Measurements from ENCODE around the gene ZNF215.

Gene ZNF215

GRCh38 chr11:6927030-6927617, 898 bp downstream of the ZNF215 start:
- peak overlapping the region; percentile 80 for H3K4me2 ChIP-seq (ENCODE audit: low read length)
- H3K23ac ChIP-seq (ENCODE audit: low read length), result peak overlapping the region; percentile 68
- H3K18ac ChIP-seq (ENCODE audit: low read length), result no peak overlapping the region
- no peaks in the 10 kb centered on the region for H3K36me3 ChIP-seq (ENCODE audit: control insufficient read depth, insufficient read depth, low read length)
- H3K27me3 ChIP-seq (ENCODE audit: insufficient read depth, low read length, poor library complexity), result no peaks in the 10 kb centered on the region
- peak overlapping the region; percentile 83 for H3K9ac ChIP-seq (ENCODE audit: low read length)
- peak; percentile 7 for DNase-seq
- H3K79me2 ChIP-seq (ENCODE audit: control insufficient read depth, insufficient read depth, low read length), result peaks cover 4% of the 10 kb centered on the region
- no peak overlapping the region for H3K4ac ChIP-seq (ENCODE audit: low read depth, low read length)
- H3K27ac ChIP-seq (ENCODE audit: low read depth, low read length), result no peak overlapping the region
- H2BK15ac ChIP-seq (replicated peaks; ENCODE audit: low read depth), result no peak overlapping the region
- H2BK120ac ChIP-seq (ENCODE audit: low read depth, low read length), result no peak overlapping the region
- H3K79me1 ChIP-seq (ENCODE audit: low read length), result peaks cover 4% of the 10 kb centered on the region
- peak overlapping the region; percentile 94 for H3K4me3 ChIP-seq (ENCODE audit: low read length)
- no peak overlapping the region for H2AK5ac ChIP-seq (ENCODE audit: low read length)
- no peak overlapping the region for H2BK5ac ChIP-seq (ENCODE audit: low read length)
- peak overlapping the region; percentile 99 for H3K56ac ChIP-seq (ENCODE audit: low read length)
- H3K4me1 ChIP-seq (ENCODE audit: control insufficient read depth, low read depth, low read length), result peaks cover 8% of the 10 kb centered on the region
- 100% methylated on average over 1 of the region's 11 CpGs for WGBS (ENCODE audit: extremely low coverage, insufficient coverage, low lambda C conversion rate)
- no peak overlapping the region for H4K8ac ChIP-seq (ENCODE audit: low read depth, low read length)
- H4K5ac ChIP-seq (ENCODE audit: low read length), result no peak overlapping the region

GRCh38 chr11:6928916-6929315, 2.7 kb downstream of the ZNF215 start:
- H3K9ac ChIP-seq (ENCODE audit: low read length), result no peak overlapping the region
- no peaks in the 10 kb centered on the region for H3K36me3 ChIP-seq (ENCODE audit: control insufficient read depth, insufficient read depth, low read length)
- no peak overlapping the region for H4K8ac ChIP-seq (ENCODE audit: low read depth, low read length)
- no peak for DNase-seq
- no peak overlapping the region for H3K27ac ChIP-seq (ENCODE audit: low read depth, low read length)
- H3K4me1 ChIP-seq (ENCODE audit: control insufficient read depth, low read depth, low read length), result peaks cover 8% of the 10 kb centered on the region
- H2BK120ac ChIP-seq (ENCODE audit: low read depth, low read length), result no peak overlapping the region
- no peak overlapping the region for H3K4me2 ChIP-seq (ENCODE audit: low read length)
- peaks cover 4% of the 10 kb centered on the region for H3K79me1 ChIP-seq (ENCODE audit: low read length)
- H2AK5ac ChIP-seq (ENCODE audit: low read length), result no peak overlapping the region
- no peak overlapping the region for H4K5ac ChIP-seq (ENCODE audit: low read length)
- H3K18ac ChIP-seq (ENCODE audit: low read length), result peak overlapping the region; percentile 3
- peaks cover 4% of the 10 kb centered on the region for H3K79me2 ChIP-seq (ENCODE audit: control insufficient read depth, insufficient read depth, low read length)
- H3K23ac ChIP-seq (ENCODE audit: low read length), result no peak overlapping the region
- no CpG with 5 or more reads among the region's 4 CpGs for WGBS (ENCODE audit: extremely low coverage, insufficient coverage, low lambda C conversion rate)
- no peak overlapping the region for H2BK15ac ChIP-seq (replicated peaks; ENCODE audit: low read depth)
- no peak overlapping the region for H2BK5ac ChIP-seq (ENCODE audit: low read length)
- no peak overlapping the region for H3K4me3 ChIP-seq (ENCODE audit: low read length)
- H3K27me3 ChIP-seq (ENCODE audit: insufficient read depth, low read length, poor library complexity), result no peaks in the 10 kb centered on the region
- H3K56ac ChIP-seq (ENCODE audit: low read length), result peak overlapping the region; percentile 38
- H3K4ac ChIP-seq (ENCODE audit: low read depth, low read length), result no peak overlapping the region

GRCh38 chr11:6931146-6931713, 5.0 kb downstream of the ZNF215 start:
- Histone ChIP-seq H3K27ac (ENCODE audit: low read depth, low read length) (no peak overlapping the region), H3K56ac (ENCODE audit: low read length) (no peak overlapping the region), H3K4me3 (ENCODE audit: low read length) (no peak overlapping the region), H3K4me1 (ENCODE audit: control insufficient read depth, low read depth, low read length) (peaks cover 6% of the 10 kb centered on the region), H3K36me3 (ENCODE audit: control insufficient read depth, insufficient read depth, low read length) (no peaks in the 10 kb centered on the region), H2BK120ac (ENCODE audit: low read depth, low read length) (no peak overlapping the region), H3K23ac (ENCODE audit: low read length) (no peak overlapping the region), H3K79me1 (ENCODE audit: low read length) (peaks cover 4% of the 10 kb centered on the region), H2AK5ac (ENCODE audit: low read length) (no peak overlapping the region), H3K4me2 (ENCODE audit: low read length) (no peak overlapping the region), H2BK5ac (ENCODE audit: low read length) (no peak overlapping the region), H4K5ac (ENCODE audit: low read length) (no peak overlapping the region), H2BK15ac (replicated peaks; ENCODE audit: low read depth) (no peak overlapping the region), H3K27me3 (ENCODE audit: insufficient read depth, low read length, poor library complexity) (no peaks in the 10 kb centered on the region), H3K18ac (ENCODE audit: low read length) (no peak overlapping the region), H4K8ac (ENCODE audit: low read depth, low read length) (no peak overlapping the region), H3K4ac (ENCODE audit: low read depth, low read length) (no peak overlapping the region), H3K9ac (ENCODE audit: low read length) (no peak overlapping the region), H3K79me2 (ENCODE audit: control insufficient read depth, insufficient read depth, low read length) (peaks cover 4% of the 10 kb centered on the region)
- no peak for DNase-seq
- WGBS (ENCODE audit: extremely low coverage, insufficient coverage, low lambda C conversion rate), result no CpG with 5 or more reads among the region's 3 CpGs

GRCh38 chr11:6932145-6932544, 5.9 kb downstream of the ZNF215 start:
- Histone ChIP-seq H3K18ac (ENCODE audit: low read length) (no peak overlapping the region), H3K23ac (ENCODE audit: low read length) (no peak overlapping the region), H3K4me2 (ENCODE audit: low read length) (no peak overlapping the region), H4K8ac (ENCODE audit: low read depth, low read length) (no peak overlapping the region), H3K4me1 (ENCODE audit: control insufficient read depth, low read depth, low read length) (peaks cover 6% of the 10 kb centered on the region), H2BK120ac (ENCODE audit: low read depth, low read length) (no peak overlapping the region), H3K79me1 (ENCODE audit: low read length) (peaks cover 4% of the 10 kb centered on the region), H3K9ac (ENCODE audit: low read length) (no peak overlapping the region), H3K56ac (ENCODE audit: low read length) (no peak overlapping the region), H3K36me3 (ENCODE audit: control insufficient read depth, insufficient read depth, low read length) (no peaks in the 10 kb centered on the region), H3K27me3 (ENCODE audit: insufficient read depth, low read length, poor library complexity) (no peaks in the 10 kb centered on the region), H2BK15ac (replicated peaks; ENCODE audit: low read depth) (no peak overlapping the region), H3K27ac (ENCODE audit: low read depth, low read length) (no peak overlapping the region), H3K4me3 (ENCODE audit: low read length) (no peak overlapping the region), H2AK5ac (ENCODE audit: low read length) (no peak overlapping the region), H3K4ac (ENCODE audit: low read depth, low read length) (no peak overlapping the region), H2BK5ac (ENCODE audit: low read length) (no peak overlapping the region), H4K5ac (ENCODE audit: low read length) (no peak overlapping the region), H3K79me2 (ENCODE audit: control insufficient read depth, insufficient read depth, low read length) (peaks cover 4% of the 10 kb centered on the region)
- WGBS (ENCODE audit: extremely low coverage, insufficient coverage, low lambda C conversion rate), result no CpG with 5 or more reads among the region's 7 CpGs
- DNase-seq, result no peak

- no peak overlapping the region for H3K9ac ChIP-seq (ENCODE audit: low read length)
- no peak overlapping the region for H4K5ac ChIP-seq (ENCODE audit: low read length)
- H2BK5ac ChIP-seq (ENCODE audit: low read length), result no peak overlapping the region
- no peak overlapping the region for H3K4me3 ChIP-seq (ENCODE audit: low read length)
- no peaks in the 10 kb centered on the region for H3K79me2 ChIP-seq (ENCODE audit: control insufficient read depth, insufficient read depth, low read length)
- no peak overlapping the region for H3K4me2 ChIP-seq (ENCODE audit: low read length)
- no peak overlapping the region for H2BK120ac ChIP-seq (ENCODE audit: low read depth, low read length)
- no peaks in the 10 kb centered on the region for H3K27me3 ChIP-seq (ENCODE audit: insufficient read depth, low read length, poor library complexity)
- no peaks in the 10 kb centered on the region for H3K36me3 ChIP-seq (ENCODE audit: control insufficient read depth, insufficient read depth, low read length)
- H3K79me1 ChIP-seq (ENCODE audit: low read length), result no peaks in the 10 kb centered on the region
- H2BK15ac ChIP-seq (replicated peaks; ENCODE audit: low read depth), result no peak overlapping the region
- H2AK5ac ChIP-seq (ENCODE audit: low read length), result no peak overlapping the region
- H3K4me1 ChIP-seq (ENCODE audit: control insufficient read depth, low read depth, low read length), result no peaks in the 10 kb centered on the region
- H3K4ac ChIP-seq (ENCODE audit: low read depth, low read length), result no peak overlapping the region
- H3K18ac ChIP-seq (ENCODE audit: low read length), result no peak overlapping the region
- no peak overlapping the region for H4K8ac ChIP-seq (ENCODE audit: low read depth, low read length)
- no peak for DNase-seq
- H3K56ac ChIP-seq (ENCODE audit: low read length), result no peak overlapping the region
- H3K27ac ChIP-seq (ENCODE audit: low read depth, low read length), result no peak overlapping the region
- H3K23ac ChIP-seq (ENCODE audit: low read length), result no peak overlapping the region
Observed at GRCh38 chr11:6941970-6942369, 15.7 kb downstream of the ZNF215 start.

- Histone ChIP-seq H4K5ac (ENCODE audit: low read length) (no peak overlapping the region), H3K23ac (ENCODE audit: low read length) (no peak overlapping the region), H2BK5ac (ENCODE audit: low read length) (no peak overlapping the region), H2AK5ac (ENCODE audit: low read length) (no peak overlapping the region), H3K79me1 (ENCODE audit: low read length) (no peaks in the 10 kb centered on the region), H3K79me2 (ENCODE audit: control insufficient read depth, insufficient read depth, low read length) (no peaks in the 10 kb centered on the region), H2BK120ac (ENCODE audit: low read depth, low read length) (no peak overlapping the region), H3K18ac (ENCODE audit: low read length) (no peak overlapping the region), H3K4ac (ENCODE audit: low read depth, low read length) (no peak overlapping the region), H3K9ac (ENCODE audit: low read length) (no peak overlapping the region), H2BK15ac (replicated peaks; ENCODE audit: low read depth) (no peak overlapping the region), H3K4me3 (ENCODE audit: low read length) (no peak overlapping the region), H4K8ac (ENCODE audit: low read depth, low read length) (no peak overlapping the region), H3K56ac (ENCODE audit: low read length) (no peak overlapping the region), H3K4me2 (ENCODE audit: low read length) (no peak overlapping the region), H3K4me1 (ENCODE audit: control insufficient read depth, low read depth, low read length) (no peaks in the 10 kb centered on the region), H3K27ac (ENCODE audit: low read depth, low read length) (no peak overlapping the region), H3K27me3 (ENCODE audit: insufficient read depth, low read length, poor library complexity) (no peaks in the 10 kb centered on the region), H3K36me3 (ENCODE audit: control insufficient read depth, insufficient read depth, low read length) (no peaks in the 10 kb centered on the region)
- no peak for DNase-seq
- no CpG with 5 or more reads among the region's 3 CpGs for WGBS (ENCODE audit: extremely low coverage, insufficient coverage, low lambda C conversion rate)
Observed at GRCh38 chr11:6943131-6943530, 16.9 kb downstream of the ZNF215 start.
